SK-N-SH treated with all-trans-retinoic acid at 6 μM for 48 hours (cell line): Measurements from ENCODE around the gene HEXIM1.

Source experiments
- ATAC-seq: fragments of 200-7000 bp; cut with Tn5 transposase; 3 replicates; pipeline ENCODE4 v1.9.1; 2020; ENCODE audit warnings: mild to moderate bottlenecking, moderate library complexity
- ARNTL ChIP-seq: fragments of 450-650 bp; formaldehyde crosslinking; IDR thresholded peaks from 2 replicates; pipeline ENCODE4 v1.5.0; 2020; ENCODE audit warnings: low read depth, mild to moderate bottlenecking, moderate library complexity, borderline replicate concordance
- CSDC2 ChIP-seq: fragments of 250-450 bp; sonication (Bioruptor Pico); IDR thresholded peaks from 2 replicates; pipeline ENCODE4 v1.5.0; 2020; ENCODE audit warnings: mild to moderate bottlenecking, moderate library complexity
- ESRRG ChIP-seq: fragments of 250-450 bp; sonication (Bioruptor Pico); IDR thresholded peaks from 2 replicates; pipeline ENCODE4 v1.6.1; 2021; ENCODE audit warnings: mild to moderate bottlenecking
- GLIS3 ChIP-seq: fragments of 250-450 bp; sonication (Bioruptor Pico); IDR thresholded peaks from 2 replicates; pipeline ENCODE4 v1.5.0; 2020; ENCODE audit warnings: mild to moderate bottlenecking, moderate library complexity
- ISL1 ChIP-seq: fragments of 250-450 bp; sonication (Bioruptor Pico); IDR thresholded peaks from 2 replicates; pipeline ENCODE4 v2.1.2; 2022; ENCODE audit warnings: mild to moderate bottlenecking, moderate library complexity
- OSR1 ChIP-seq: fragments of 250-450 bp; sonication (Bioruptor Pico); IDR thresholded peaks from 2 replicates; pipeline ENCODE4 v1.8.0; 2022; ENCODE audit warnings: moderate library complexity, mild to moderate bottlenecking, inconsistent platforms
- PATZ1 ChIP-seq: fragments of 250-450 bp; sonication (Bioruptor Pico); IDR thresholded peaks from 2 replicates; pipeline ENCODE4 v1.8.0; 2020; ENCODE audit warnings: mild to moderate bottlenecking, moderate library complexity, borderline replicate concordance
- POU6F1 ChIP-seq: fragments of 250-450 bp; sonication (Bioruptor Pico); IDR thresholded peaks from 2 replicates; pipeline ENCODE4 v1.8.0; 2021; ENCODE audit warnings: low read depth, mild to moderate bottlenecking, moderate library complexity, borderline replicate concordance
- PPARA ChIP-seq: fragments of 250-450 bp; sonication (Bioruptor Pico); IDR thresholded peaks from 2 replicates; pipeline ENCODE4 v1.5.0; 2020; ENCODE audit warnings: mild to moderate bottlenecking, borderline replicate concordance
- RARB ChIP-seq: fragments of 250-450 bp; sonication (Bioruptor Pico); IDR thresholded peaks from 2 replicates; pipeline ENCODE4 v1.8.0; 2021; ENCODE audit warnings: mild to moderate bottlenecking, moderate library complexity
- SNAI2 ChIP-seq: fragments of 250-450 bp; sonication (Bioruptor Pico); IDR thresholded peaks from 2 replicates; pipeline ENCODE4 v1.5.0; 2020; ENCODE audit warnings: mild to moderate bottlenecking, moderate library complexity
- TCF4 ChIP-seq: fragments of 250-450 bp; sonication (Bioruptor Pico); IDR thresholded peaks from 2 replicates; pipeline ENCODE4 v1.8.0; 2021; ENCODE audit warnings: mild to moderate bottlenecking, moderate library complexity, borderline replicate concordance
- TOX ChIP-seq: fragments of 250-450 bp; sonication (Bioruptor Pico); IDR thresholded peaks from 2 replicates; pipeline ENCODE4 v1.8.0; 2021; ENCODE audit warnings: mild to moderate bottlenecking, moderate library complexity, borderline replicate concordance
- TSHZ2 ChIP-seq: fragments of 250-450 bp; sonication (Bioruptor Pico); IDR thresholded peaks from 2 replicates; pipeline ENCODE4 v1.5.0; 2020; ENCODE audit warnings: mild to moderate bottlenecking, moderate library complexity
- ZC3H10 ChIP-seq: fragments of 250-450 bp; sonication (Bioruptor Pico); IDR thresholded peaks from 2 replicates; pipeline ENCODE4 v1.5.1; 2021; ENCODE audit warnings: mild to moderate bottlenecking, moderate library complexity
- ZFP3 ChIP-seq: fragments of 250-450 bp; sonication (Bioruptor Pico); IDR thresholded peaks from 2 replicates; pipeline ENCODE4 v1.5.0; 2020; ENCODE audit warnings: mild to moderate bottlenecking, moderate library complexity
- ZFP30 ChIP-seq: fragments of 450-650 bp; formaldehyde crosslinking; IDR thresholded peaks from 2 replicates; pipeline ENCODE4 v1.5.0; 2022; ENCODE audit warnings: mild to moderate bottlenecking, moderate library complexity
- ZNF565 ChIP-seq: fragments of 450-650 bp; formaldehyde crosslinking; conservative IDR thresholded peaks from 2 replicates; pipeline ENCODE4 v1.5.0; 2020; ENCODE audit warnings: low read depth, mild to moderate bottlenecking, moderate library complexity
- ZNF70 ChIP-seq: fragments of 450-650 bp; formaldehyde crosslinking; IDR thresholded peaks from 2 replicates; pipeline ENCODE4 v1.5.0; 2020; ENCODE audit warnings: mild to moderate bottlenecking, moderate library complexity
- ZNF8 ChIP-seq: fragments of 450-650 bp; formaldehyde crosslinking; IDR thresholded peaks from 2 replicates; pipeline ENCODE4 v1.5.0; 2020; ENCODE audit warnings: mild to moderate bottlenecking, moderate library complexity
- TF ChIP-seq, protein P1 (sequence below): fragments of 250-450 bp; sonication (Bioruptor Pico); IDR thresholded peaks from 2 replicates; pipeline ENCODE4 v1.5.1; 2020; ENCODE audit warnings: low read depth, mild to moderate bottlenecking, moderate library complexity
- TF ChIP-seq, protein P2 (sequence below): fragments of 250-450 bp; sonication (Bioruptor Pico); IDR thresholded peaks from 2 replicates; pipeline ENCODE4 v1.5.1; 2021; ENCODE audit warnings: mild to moderate bottlenecking, moderate library complexity

Gene HEXIM1

DNA sequence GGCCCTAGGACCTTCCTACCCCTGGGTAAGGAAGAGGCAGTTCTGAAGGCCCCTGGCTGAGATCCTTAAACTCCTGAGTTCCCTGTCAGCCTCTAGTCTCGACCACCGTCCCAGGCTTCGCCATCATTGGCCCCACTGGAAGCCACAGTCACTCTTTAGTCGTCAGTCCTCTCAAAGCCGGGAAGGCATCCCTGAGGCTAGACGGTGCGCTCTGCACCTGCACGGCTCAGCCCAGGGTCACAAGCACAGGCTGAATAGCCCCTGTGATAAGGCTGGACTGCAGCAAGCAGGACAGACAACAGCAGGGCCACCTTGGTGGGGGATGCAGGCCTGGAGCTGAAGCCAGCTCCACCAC lies 3.3 kb upstream of the HEXIM1 start (continued):
- TF ChIP-seq, protein P1, sequence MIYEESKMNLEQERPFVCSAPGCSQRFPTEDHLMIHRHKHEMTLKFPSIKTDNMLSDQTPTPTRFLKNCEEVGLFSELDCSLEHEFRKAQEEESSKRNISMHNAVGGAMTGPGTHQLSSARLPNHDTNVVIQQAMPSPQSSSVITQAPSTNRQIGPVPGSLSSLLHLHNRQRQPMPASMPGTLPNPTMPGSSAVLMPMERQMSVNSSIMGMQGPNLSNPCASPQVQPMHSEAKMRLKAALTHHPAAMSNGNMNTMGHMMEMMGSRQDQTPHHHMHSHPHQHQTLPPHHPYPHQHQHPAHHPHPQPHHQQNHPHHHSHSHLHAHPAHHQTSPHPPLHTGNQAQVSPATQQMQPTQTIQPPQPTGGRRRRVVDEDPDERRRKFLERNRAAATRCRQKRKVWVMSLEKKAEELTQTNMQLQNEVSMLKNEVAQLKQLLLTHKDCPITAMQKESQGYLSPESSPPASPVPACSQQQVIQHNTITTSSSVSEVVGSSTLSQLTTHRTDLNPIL (CRISPR knock-in tag): no peak
- no peak for TF ChIP-seq SNAI2

DNA sequence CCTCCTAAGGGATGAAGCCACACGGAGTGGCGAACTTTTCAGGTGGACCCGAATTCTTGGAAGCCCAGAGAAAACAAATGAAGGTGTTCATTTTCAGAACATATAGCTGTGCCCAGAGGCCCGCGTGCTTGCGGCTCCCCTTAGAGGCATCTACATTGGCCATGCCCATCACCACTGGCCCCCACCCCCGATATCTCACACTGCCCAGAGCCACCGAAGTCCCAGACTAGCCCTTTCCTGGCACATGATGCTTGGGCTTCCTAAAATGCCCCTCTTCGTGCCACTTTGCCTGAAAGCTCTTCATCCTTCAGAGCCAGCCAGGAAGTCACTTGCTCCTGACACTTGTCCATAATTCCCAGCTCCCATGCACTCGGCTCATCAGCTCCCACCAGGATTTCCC lies 2.1 kb upstream of the HEXIM1 start:
- no peak for ATAC-seq

DNA sequence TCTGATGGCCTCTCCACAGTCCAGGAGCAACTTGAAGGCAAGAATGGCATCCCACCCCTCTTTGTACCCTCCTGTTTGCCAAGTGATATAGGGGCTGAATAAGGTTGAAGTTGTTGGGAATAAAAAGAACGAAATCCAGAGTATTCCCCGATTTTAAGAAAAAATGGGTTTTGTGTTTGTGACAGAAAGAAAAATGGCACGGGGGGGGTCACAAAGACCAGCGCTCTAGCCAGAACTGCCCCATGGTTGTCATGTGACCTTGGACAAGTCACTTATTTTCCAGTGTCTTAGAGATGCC lies 1.7 kb upstream of the HEXIM1 start:
- TF ChIP-seq POU6F1 (CRISPR knock-in tag): no peak
- TF ChIP-seq ZNF8 (CRISPR knock-in tag): no peak
- no peak for TF ChIP-seq ISL1 (CRISPR knock-in tag)
- TF ChIP-seq, protein P2, sequence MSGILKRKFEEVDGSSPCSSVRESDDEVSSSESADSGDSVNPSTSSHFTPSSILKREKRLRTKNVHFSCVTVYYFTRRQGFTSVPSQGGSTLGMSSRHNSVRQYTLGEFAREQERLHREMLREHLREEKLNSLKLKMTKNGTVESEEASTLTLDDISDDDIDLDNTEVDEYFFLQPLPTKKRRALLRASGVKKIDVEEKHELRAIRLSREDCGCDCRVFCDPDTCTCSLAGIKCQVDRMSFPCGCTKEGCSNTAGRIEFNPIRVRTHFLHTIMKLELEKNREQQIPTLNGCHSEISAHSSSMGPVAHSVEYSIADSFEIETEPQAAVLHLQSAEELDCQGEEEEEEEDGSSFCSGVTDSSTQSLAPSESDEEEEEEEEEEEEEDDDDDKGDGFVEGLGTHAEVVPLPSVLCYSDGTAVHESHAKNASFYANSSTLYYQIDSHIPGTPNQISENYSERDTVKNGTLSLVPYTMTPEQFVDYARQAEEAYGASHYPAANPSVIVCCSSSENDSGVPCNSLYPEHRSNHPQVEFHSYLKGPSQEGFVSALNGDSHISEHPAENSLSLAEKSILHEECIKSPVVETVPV (CRISPR knock-in tag): no peak
- no peak for TF ChIP-seq OSR1 (CRISPR knock-in tag)
- ATAC-seq: no peak

More for the DNA sequence above, 2.1 kb upstream of the HEXIM1 start:
- TF ChIP-seq ZFP3 (CRISPR knock-in tag) (no peak), PPARA (CRISPR knock-in tag) (no peak), ZNF8 (CRISPR knock-in tag) (no peak), POU6F1 (CRISPR knock-in tag) (no peak), SNAI2 (no peak), ZC3H10 (CRISPR knock-in tag) (no peak), ZNF565 (CRISPR knock-in tag) (no peak), OSR1 (CRISPR knock-in tag) (no peak), ARNTL (CRISPR knock-in tag) (no peak), ZFP30 (no peak), GLIS3 (no peak), RARB (no peak), CSDC2 (CRISPR knock-in tag) (no peak), TOX (CRISPR knock-in tag) (no peak)
- TF ChIP-seq, protein P1 (CRISPR knock-in tag): no peak

DNA sequence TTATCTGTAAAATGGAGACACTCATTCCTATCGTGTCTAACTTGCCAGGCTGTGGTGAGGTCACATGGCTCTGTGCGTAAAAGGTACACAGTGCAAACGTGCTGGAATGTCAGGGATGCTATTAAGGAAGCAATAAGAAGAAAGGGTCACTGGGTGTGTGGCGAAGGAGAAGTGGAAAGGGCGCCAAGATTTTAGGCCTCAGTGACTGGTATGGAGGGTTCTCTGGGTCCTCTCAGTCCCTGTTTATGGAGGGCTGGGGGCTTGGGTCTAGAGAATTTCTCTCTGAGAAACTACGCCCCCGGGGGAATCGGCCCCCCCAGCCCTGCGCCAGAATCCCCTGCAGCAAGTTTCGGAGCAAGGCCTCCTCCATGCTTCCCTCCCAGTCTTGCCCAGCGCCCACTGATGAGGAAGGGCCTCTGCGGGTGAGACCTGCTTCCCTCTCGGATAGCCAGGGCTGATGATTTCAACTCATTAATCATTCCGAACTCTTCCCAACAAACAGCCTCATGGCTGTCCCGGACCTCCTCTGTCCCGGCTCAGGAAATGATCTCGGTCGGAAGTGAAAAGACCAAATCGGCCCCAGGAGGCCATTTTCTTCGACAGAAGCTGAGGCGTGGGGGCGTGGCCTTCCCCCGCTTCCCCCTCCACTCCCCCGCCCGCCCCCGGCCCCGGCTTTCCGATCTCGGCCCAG lies 1.2 kb upstream of the HEXIM1 start:
- ATAC-seq: peak; percentile 15
- no peak for TF ChIP-seq PPARA (CRISPR knock-in tag)
- TF ChIP-seq GLIS3: no peak; the same call in 1 of the 2 replicates
- TF ChIP-seq CSDC2 (CRISPR knock-in tag): peak; percentile 87; the same call in 1 of the 2 replicates
- no peak for TF ChIP-seq ZNF8 (CRISPR knock-in tag)
- no peak for TF ChIP-seq POU6F1 (CRISPR knock-in tag)
- TF ChIP-seq SNAI2: no peak
- TF ChIP-seq TCF4 (CRISPR knock-in tag): no peak
- TF ChIP-seq ZNF70 (CRISPR knock-in tag): no peak
- TF ChIP-seq ESRRG (CRISPR knock-in tag): no peak
- TF ChIP-seq TSHZ2 (CRISPR knock-in tag): peak; percentile 19; the same call in 1 of the 2 replicates
- TF ChIP-seq PATZ1 (CRISPR knock-in tag): no peak
- TF ChIP-seq ZNF565 (CRISPR knock-in tag): no peak
